Neural progenitor cell (in vitro differentiated cells): ENCODE measurements around the gene INPP5D. TPM values are rescaled to one million over a fixed set of nuclear protein-coding genes. Genes with fewer than 3 reads are reported as not detected.
"Not testable (repeated sequence)": the region's sequence is repeated elsewhere in the genome, so short reads cannot be mapped to it uniquely, and the experiment has no call there.

ENCODE experiments used
- DNase-seq: peaks from one replicate; pipeline ENCODE4 v3.0.0-alpha.2; 2016; ENCODE audit warnings: low spot score
- H2AFZ ChIP-seq: fragments of 200-600 bp; sonication (generic); replicated peaks from 2 replicates; pipeline ENCODE4 v1.6.1; 2016; ENCODE audit warnings: antibody characterized with exemption
- H3F3A ChIP-seq: fragments of 200-600 bp; sonication (generic); 2 replicates; pipeline ENCODE4 v1.6.1; 2016; ENCODE audit warnings: antibody characterized with exemption, low read depth
- H3K27ac ChIP-seq: fragments of 200-600 bp; sonication (generic); 2 replicates; pipeline ENCODE4 v1.5.1; 2016; ENCODE audit warnings: mild to moderate bottlenecking
- H3K27me3 ChIP-seq: fragments of 200-600 bp; sonication (generic); 2 replicates; pipeline ENCODE4 v1.6.1; 2016; ENCODE audit warnings: mild to moderate bottlenecking, moderate library complexity
- H3K36me3 ChIP-seq: fragments of 200-600 bp; sonication (generic); 2 replicates; pipeline ENCODE4 v1.5.1; 2016
- H3K4me1 ChIP-seq: fragments of 200-600 bp; sonication (generic); 2 replicates; pipeline ENCODE4 v1.6.1; 2016; ENCODE audit warnings: mixed run types
- H3K4me2 ChIP-seq: fragments of 200-600 bp; sonication (generic); 2 replicates; pipeline ENCODE4 v1.6.1; 2016
- H3K4me3 ChIP-seq: fragments of 200-600 bp; sonication (generic); 2 replicates; pipeline ENCODE4 v1.5.1; 2016
- H3K79me2 ChIP-seq: fragments of 200-600 bp; sonication (generic); 2 replicates; pipeline ENCODE4 v1.6.1; 2016; ENCODE audit warnings: low read depth
- H3K9ac ChIP-seq: fragments of 200-600 bp; sonication (generic); 2 replicates; pipeline ENCODE4 v1.6.1; 2016
- H3K9me3 ChIP-seq: fragments of 200-600 bp; sonication (generic); 2 replicates; pipeline ENCODE4 v1.5.1; 2016; ENCODE audit warnings: low read depth
- H4K20me1 ChIP-seq: fragments of 200-600 bp; sonication (generic); 2 replicates; pipeline ENCODE4 v1.6.1; 2016; ENCODE audit warnings: low read depth
- H3K27ac Mint-ChIP-seq: 3 replicates; pipeline ENCODE4 v1.8.0; 2021; ENCODE audit warnings: mixed read lengths
- H3K27me3 Mint-ChIP-seq: 2 replicates; pipeline ENCODE4 v1.8.0; 2022; ENCODE audit warnings: low read depth, mild to moderate bottlenecking, inconsistent platforms, moderate library complexity, mixed read lengths; ENCODE audit not compliant: insufficient read depth
- H3K36me3 Mint-ChIP-seq: 3 replicates; pipeline ENCODE4 v1.8.0; 2021; ENCODE audit warnings: mixed read lengths
- H3K4me1 Mint-ChIP-seq: 3 replicates; pipeline ENCODE4 v1.8.0; 2021; ENCODE audit warnings: mixed read lengths
- H3K4me3 Mint-ChIP-seq: 3 replicates; pipeline ENCODE4 v1.8.0; 2021; ENCODE audit warnings: mild to moderate bottlenecking, moderate library complexity, mixed read lengths
- H3K9me3 Mint-ChIP-seq: 3 replicates; pipeline ENCODE4 v1.8.0; 2020; ENCODE audit warnings: mixed read lengths
- CTCF ChIP-seq: fragments of 200-600 bp; sonication (generic); IDR thresholded peaks from 2 replicates; pipeline ENCODE4 v1.5.1; 2017; ENCODE audit warnings: antibody characterized with exemption, mild to moderate bottlenecking
- EZH2 ChIP-seq: fragments of 200-600 bp; sonication (generic); IDR thresholded peaks from 2 replicates; pipeline ENCODE4 v1.6.1; 2017; ENCODE audit warnings: antibody characterized with exemption, mild to moderate bottlenecking, moderate library complexity
- EZH2phosphoT487 ChIP-seq: fragments of 200-600 bp; sonication (generic); IDR thresholded peaks from 2 replicates; pipeline ENCODE4 v1.6.1; 2017; ENCODE audit warnings: antibody characterized with exemption
- total RNA-seq: library from RNA; depleted of rRNA; stranded (reverse); fragments of >200 nt; gene quantifications from 2 replicates; pipeline ENCODE4 v1.2.3, GENCODE V29; 2015; ENCODE audit warnings: low replicate concordance

Gene INPP5D
- total RNA-seq, 1 donor from 2014 or later = 4.2 TPM

- Histone ChIP-seq H3K27me3 (no peaks in the 10 kb centered on the region), H3F3A (no peaks in the 10 kb centered on the region), H3K4me3 (no peak overlapping the region), H3K9ac (no peak overlapping the region), H2AFZ (no peak overlapping the region), H4K20me1 (no peaks in the 10 kb centered on the region), H3K36me3 (no peaks in the 10 kb centered on the region), H3K79me2 (no peaks in the 10 kb centered on the region), H3K4me2 (no peak overlapping the region), H3K4me1 (no peaks in the 10 kb centered on the region), H3K27ac (no peak overlapping the region), H3K9me3 (no peaks in the 10 kb centered on the region)
- no peak for TF ChIP-seq EZH2
- TF ChIP-seq EZH2phosphoT487 = no peak
- no peak for TF ChIP-seq CTCF
- Mint-ChIP-seq H3K27ac (no peak overlapping the region), H3K36me3 (no peaks in the 10 kb centered on the region), H3K4me3 (no peak overlapping the region), H3K4me1 (no peaks in the 10 kb centered on the region), H3K9me3 (no peaks in the 10 kb centered on the region), H3K27me3 (peaks cover 8% of the 10 kb centered on the region)
- DNase-seq = no peak
Measured at GRCh38 chr2:233121856-233122255, 61.7 kb downstream of the INPP5D start.

- H3K4me1 Mint-ChIP-seq = no peaks in the 10 kb centered on the region
- H3K4me3 ChIP-seq = no peak overlapping the region
- no peak overlapping the region for H3K27ac ChIP-seq
- no peaks in the 10 kb centered on the region for H3K36me3 ChIP-seq
- no peaks in the 10 kb centered on the region for H3K79me2 ChIP-seq
- H4K20me1 ChIP-seq = no peaks in the 10 kb centered on the region
- TF ChIP-seq CTCF (no peak), EZH2phosphoT487 (no peak), EZH2 (no peak)
- H3K4me3 Mint-ChIP-seq = no peak overlapping the region
- DNase-seq = no peak
- peaks cover 6% of the 10 kb centered on the region for H3K27me3 Mint-ChIP-seq
- no peaks in the 10 kb centered on the region for H3K36me3 Mint-ChIP-seq
- H3K4me1 ChIP-seq = no peaks in the 10 kb centered on the region
- no peaks in the 10 kb centered on the region for H3F3A ChIP-seq
- H3K9me3 ChIP-seq = no peaks in the 10 kb centered on the region
- H3K4me2 ChIP-seq = no peak overlapping the region
- no peak overlapping the region for H3K27ac Mint-ChIP-seq
- no peak overlapping the region for H2AFZ ChIP-seq
- no peaks in the 10 kb centered on the region for H3K27me3 ChIP-seq
- H3K9me3 Mint-ChIP-seq = no peaks in the 10 kb centered on the region
- no peak overlapping the region for H3K9ac ChIP-seq
Measured at GRCh38 chr2:233122541-233122940, 62.4 kb downstream of the INPP5D start.

GRCh38 chr2:233123576-233123975 is 63.4 kb downstream of the INPP5D start:
- H3K4me2 ChIP-seq, H3K9me3 ChIP-seq, H2AFZ ChIP-seq, H3K4me1 ChIP-seq, H3K9me3 Mint-ChIP-seq, H3K9ac ChIP-seq, H3K27ac ChIP-seq, H3K36me3 Mint-ChIP-seq, H3K27me3 ChIP-seq, H3K79me2 ChIP-seq, DNase-seq, H3K4me1 Mint-ChIP-seq, H3K4me3 Mint-ChIP-seq, H3K4me3 ChIP-seq, H3K36me3 ChIP-seq, H3K27me3 Mint-ChIP-seq, H4K20me1 ChIP-seq, H3K27ac Mint-ChIP-seq, H3F3A ChIP-seq: not testable (repeated sequence)

- H3K79me2 ChIP-seq = no peaks in the 10 kb centered on the region
- H4K20me1 ChIP-seq = no peaks in the 10 kb centered on the region
- no peaks in the 10 kb centered on the region for H3K36me3 ChIP-seq
- peaks cover 3% of the 10 kb centered on the region for H3K4me1 Mint-ChIP-seq
- H2AFZ ChIP-seq = no peak overlapping the region
- no peak overlapping the region for H3K4me2 ChIP-seq
- H3K27ac Mint-ChIP-seq = no peak overlapping the region
- no peaks in the 10 kb centered on the region for H3K36me3 Mint-ChIP-seq
- H3K9me3 Mint-ChIP-seq = no peaks in the 10 kb centered on the region
- no peaks in the 10 kb centered on the region for H3K9me3 ChIP-seq
- H3K4me3 Mint-ChIP-seq = no peak overlapping the region
- DNase-seq = no peak
- H3K4me3 ChIP-seq = no peak overlapping the region
- TF ChIP-seq CTCF (no peak), EZH2phosphoT487 (no peak), EZH2 (no peak)
- H3F3A ChIP-seq = no peaks in the 10 kb centered on the region
- H3K9ac ChIP-seq = no peak overlapping the region
- H3K4me1 ChIP-seq = no peaks in the 10 kb centered on the region
- peaks cover 6% of the 10 kb centered on the region for H3K27me3 Mint-ChIP-seq
- no peaks in the 10 kb centered on the region for H3K27me3 ChIP-seq
- H3K27ac ChIP-seq = no peak overlapping the region
Measured at GRCh38 chr2:233124421-233125080, 64.4 kb downstream of the INPP5D start.
